ENCODE measurements around the gene RBM17. TPM values are rescaled to one million over a fixed set of nuclear protein-coding genes. Genes with fewer than 3 reads are reported as not detected.
"Not testable (repeated sequence)": the region's sequence is repeated elsewhere in the genome, so short reads cannot be mapped to it uniquely, and the experiment has no call there.

RBM17 gene
- total and polyA plus RNA-seq, 4 donors, result 48.2 to 149 (median 96.4) TPM

DNA sequence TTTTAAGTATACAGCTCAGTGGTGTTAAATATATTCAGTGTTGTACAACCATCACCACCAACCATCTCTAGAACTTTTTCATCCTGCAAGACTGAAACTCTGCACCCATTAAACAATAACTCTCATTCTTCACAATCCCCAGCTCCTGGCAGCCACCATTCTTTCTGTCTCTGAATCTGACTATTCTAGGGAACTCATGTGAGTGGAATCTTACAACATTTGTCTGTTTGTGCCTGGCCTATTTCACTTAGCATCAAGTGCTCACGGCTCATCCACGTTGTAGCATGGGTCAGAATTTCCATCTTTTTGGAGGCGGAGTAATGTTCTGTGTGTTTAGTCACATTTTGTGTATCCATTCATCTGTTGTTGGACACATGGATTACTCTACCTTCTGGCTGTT lies 73.1 kb downstream of the RBM17 start:
- no peak overlapping the region for H3K4me3 ChIP-seq (ENCODE audit: low read depth, low read length)
- peaks cover 8% of the 10 kb centered on the region for H3K36me3 ChIP-seq (ENCODE audit: control insufficient read depth, insufficient read depth, low read length)
- peaks cover 11% of the 10 kb centered on the region for H3K4me1 ChIP-seq (ENCODE audit: control insufficient read depth, insufficient read depth, low read length)
- no peaks in the 10 kb centered on the region for H3K9me3 ChIP-seq (ENCODE audit: control insufficient read depth, insufficient read depth, low read length)
- H3K27me3 ChIP-seq (ENCODE audit: control insufficient read depth, insufficient read depth, low read length), result no peaks in the 10 kb centered on the region
- WGBS (ENCODE audit: insufficient coverage), result 92% methylated on average over 3 of the region's 3 CpGs
- no peak for DNase-seq (ENCODE audit: low read depth in 4 of 6, low spot score in 6 of 6)
- H3K27ac ChIP-seq (ENCODE audit: low read depth, low read length), result no peak overlapping the region

DNA sequence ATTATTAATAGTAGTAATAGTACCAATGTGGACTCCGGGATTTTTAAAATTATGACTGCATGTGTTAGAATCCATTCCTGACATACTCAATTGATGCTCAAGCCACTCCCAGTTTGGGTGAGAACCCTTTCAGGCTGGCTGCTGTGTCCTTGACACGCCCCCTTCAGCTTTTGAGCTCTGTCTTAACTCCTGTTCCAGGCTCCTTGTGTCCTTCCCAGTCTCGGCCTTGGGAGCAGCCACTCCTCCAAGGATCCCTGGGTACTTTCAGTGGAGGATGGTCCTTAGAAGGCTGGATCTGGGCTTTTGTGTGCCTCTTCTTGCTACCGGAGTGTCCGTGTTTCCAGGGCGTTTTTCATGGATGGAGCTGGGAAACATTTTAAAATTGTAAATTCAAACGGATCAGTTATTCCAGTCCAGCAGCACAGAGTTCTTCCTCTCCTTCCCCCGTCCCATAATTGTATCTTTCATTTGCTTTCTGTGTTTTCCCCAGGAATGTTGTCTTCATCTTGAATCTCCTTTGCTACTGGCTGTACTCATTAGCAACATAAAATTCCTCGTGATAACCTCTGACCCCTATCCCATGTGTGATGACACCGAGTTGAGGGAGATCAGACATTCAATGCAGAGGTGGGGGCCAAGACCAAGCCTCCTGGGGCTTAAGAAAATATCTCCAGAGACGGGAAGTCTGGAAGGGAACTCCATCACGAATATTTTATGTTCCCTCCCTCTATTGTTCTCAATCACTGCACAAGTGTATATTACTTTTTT lies 73.9 kb downstream of the RBM17 start:
- no peak overlapping the region for H3K27ac ChIP-seq (ENCODE audit: low read depth, low read length)
- no peaks in the 10 kb centered on the region for H3K9me3 ChIP-seq (ENCODE audit: control insufficient read depth, insufficient read depth, low read length)
- no peaks in the 10 kb centered on the region for H3K27me3 ChIP-seq (ENCODE audit: control insufficient read depth, insufficient read depth, low read length)
- peaks cover 11% of the 10 kb centered on the region for H3K4me1 ChIP-seq (ENCODE audit: control insufficient read depth, insufficient read depth, low read length)
- H3K36me3 ChIP-seq (ENCODE audit: control insufficient read depth, insufficient read depth, low read length), result peaks cover 10% of the 10 kb centered on the region
- H3K4me3 ChIP-seq (ENCODE audit: low read depth, low read length), result peak overlapping the region; percentile 55
- DNase-seq (ENCODE audit: low read depth in 4 of 6, low spot score in 6 of 6), result peak in 1 of 6 donors; percentile 21
- 58% methylated on average over 3 of the region's 12 CpGs for WGBS (ENCODE audit: insufficient coverage)

DNA sequence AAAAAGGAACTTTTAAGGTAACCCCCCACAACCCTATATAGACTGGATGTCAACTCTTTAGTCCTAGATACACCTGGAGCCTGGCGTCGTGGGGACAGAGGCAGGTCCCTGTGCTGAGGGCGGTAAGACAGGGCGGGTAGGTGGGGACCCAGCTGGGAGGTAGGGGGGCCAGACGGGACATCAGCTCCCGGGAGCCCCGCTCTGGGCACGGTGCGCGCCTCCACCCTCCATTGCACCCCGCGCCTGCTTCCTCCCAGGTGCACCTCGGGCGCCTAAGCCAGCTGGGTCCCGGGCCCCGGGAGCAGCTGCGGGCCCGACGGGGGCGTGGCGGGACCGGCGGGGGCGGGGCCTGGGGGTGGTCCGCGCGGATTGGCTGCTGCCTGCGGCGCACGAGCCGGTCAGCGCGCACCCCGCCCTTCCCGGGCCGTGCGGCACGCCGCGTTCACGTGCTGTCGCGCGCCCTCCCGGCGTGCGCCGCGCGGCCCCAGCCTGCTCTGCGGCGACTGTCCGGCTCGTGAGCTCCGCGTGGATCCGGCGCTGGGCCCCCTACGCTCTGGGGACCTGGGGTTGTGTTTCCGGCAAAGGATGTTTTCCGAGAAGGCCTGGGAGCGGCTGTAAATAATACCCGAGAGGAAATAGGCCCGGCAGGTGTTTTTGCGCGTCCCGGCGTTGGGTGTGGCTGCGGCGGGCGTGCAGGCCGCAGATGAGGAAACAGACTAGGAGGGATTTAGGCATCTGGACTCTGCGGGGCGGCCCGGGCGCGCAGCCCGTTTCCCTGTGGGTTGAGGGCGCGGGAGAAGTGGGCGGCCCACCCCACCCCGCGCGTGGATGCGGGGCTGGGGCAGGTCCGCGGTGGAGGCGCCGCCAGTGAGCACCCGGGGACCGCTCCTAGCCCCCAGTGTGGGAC lies 74.8 kb downstream of the RBM17 start:
- WGBS (ENCODE audit: insufficient coverage), result under 1% methylated on average over 90 of the region's 91 CpGs
- peak; percentile 71 to 96 (median 81) for DNase-seq (ENCODE audit: low read depth in 4 of 6, low spot score in 6 of 6)
- Histone ChIP-seq H3K36me3 (ENCODE audit: control insufficient read depth, insufficient read depth, low read length) (peaks cover 10% of the 10 kb centered on the region), H3K4me3 (ENCODE audit: low read depth, low read length) (peak overlapping the region; percentile 56), H3K27ac (ENCODE audit: low read depth, low read length) (peak overlapping the region; percentile 62), H3K9me3 (ENCODE audit: control insufficient read depth, insufficient read depth, low read length) (no peaks in the 10 kb centered on the region), H3K27me3 (ENCODE audit: control insufficient read depth, insufficient read depth, low read length) (no peaks in the 10 kb centered on the region), H3K4me1 (ENCODE audit: control insufficient read depth, insufficient read depth, low read length) (peaks cover 11% of the 10 kb centered on the region)

DNA sequence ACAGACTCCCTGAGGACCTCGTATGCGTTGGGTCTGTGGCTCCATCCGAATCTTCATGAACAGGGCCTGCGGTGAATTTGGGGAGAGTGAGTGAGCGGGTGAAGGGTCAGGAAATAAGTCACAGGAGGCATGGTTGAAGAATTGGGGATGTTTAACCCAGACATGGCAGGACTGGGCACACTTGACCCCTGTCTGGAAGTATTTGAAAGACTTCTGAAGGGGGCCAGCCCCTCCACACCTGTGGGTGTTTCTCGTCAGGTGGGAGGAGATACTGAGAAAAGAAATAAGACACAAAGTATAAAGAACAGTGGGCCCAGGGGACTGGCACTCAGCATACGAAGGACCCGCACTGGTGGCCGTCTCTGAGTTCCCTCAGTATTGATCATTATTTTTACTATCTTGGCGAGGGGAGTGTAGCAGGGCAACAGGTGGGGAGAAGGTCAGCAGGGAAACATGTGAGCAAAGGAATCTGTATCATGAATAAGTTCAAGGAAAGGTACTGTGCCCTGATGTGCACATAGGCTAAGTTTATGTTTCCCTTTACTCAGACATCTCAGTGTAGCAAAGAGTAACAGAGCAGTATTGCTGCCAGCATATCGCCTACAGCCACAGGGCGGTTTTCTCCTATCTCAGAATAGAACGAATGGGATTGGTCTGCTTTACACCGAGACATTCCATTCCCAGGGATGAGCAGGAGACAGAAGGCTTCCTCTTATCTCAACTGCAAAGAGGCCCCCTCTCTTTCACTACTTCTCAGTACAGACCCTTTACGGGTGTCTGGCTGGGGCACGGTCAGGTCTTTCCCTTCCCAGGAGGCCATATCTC lies 75.6 kb downstream of the RBM17 start:
- H3K9me3 ChIP-seq (ENCODE audit: control insufficient read depth, insufficient read depth, low read length), result no peaks in the 10 kb centered on the region
- DNase-seq (ENCODE audit: low read depth in 4 of 6, low spot score in 6 of 6), result no peak
- peaks cover 10% of the 10 kb centered on the region for H3K36me3 ChIP-seq (ENCODE audit: control insufficient read depth, insufficient read depth, low read length)
- H3K27ac ChIP-seq (ENCODE audit: low read depth, low read length), result peak overlapping the region; percentile 31
- H3K27me3 ChIP-seq (ENCODE audit: control insufficient read depth, insufficient read depth, low read length), result no peaks in the 10 kb centered on the region
- peaks cover 11% of the 10 kb centered on the region for H3K4me1 ChIP-seq (ENCODE audit: control insufficient read depth, insufficient read depth, low read length)
- H3K4me3 ChIP-seq (ENCODE audit: low read depth, low read length), result peak overlapping the region; percentile 56
- 39% methylated on average over 14 of the region's 16 CpGs for WGBS (ENCODE audit: insufficient coverage)

DNA sequence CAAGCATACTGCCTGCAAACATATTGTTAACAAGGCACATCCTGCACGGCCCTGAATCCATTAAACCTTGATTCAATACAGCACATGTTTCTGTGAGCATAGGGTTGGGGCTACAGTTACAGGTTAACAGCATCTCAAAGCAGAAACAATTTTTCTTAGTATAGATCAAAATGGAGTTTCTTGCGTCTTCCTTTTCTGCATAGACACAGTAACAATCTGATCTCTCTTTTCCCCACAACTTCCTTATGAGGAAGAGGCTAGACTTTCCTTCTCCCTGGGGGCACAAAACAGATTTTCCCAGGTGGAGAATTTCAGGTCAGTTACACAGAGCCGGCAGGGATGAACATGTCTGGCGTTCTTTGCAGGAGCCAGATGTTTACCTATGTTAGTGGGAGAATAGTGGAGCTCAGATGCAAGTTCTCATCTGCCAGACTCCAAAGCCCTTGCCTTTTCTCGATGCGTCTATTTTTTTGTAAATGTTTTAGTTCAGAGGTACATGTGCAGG lies 76.4 kb downstream of the RBM17 start:
- WGBS (ENCODE audit: insufficient coverage), result 90% methylated on average over 2 of the region's 6 CpGs
- Histone ChIP-seq H3K27ac (ENCODE audit: low read depth, low read length) (no peak overlapping the region), H3K4me3 (ENCODE audit: low read depth, low read length) (no peak overlapping the region)

DNA sequence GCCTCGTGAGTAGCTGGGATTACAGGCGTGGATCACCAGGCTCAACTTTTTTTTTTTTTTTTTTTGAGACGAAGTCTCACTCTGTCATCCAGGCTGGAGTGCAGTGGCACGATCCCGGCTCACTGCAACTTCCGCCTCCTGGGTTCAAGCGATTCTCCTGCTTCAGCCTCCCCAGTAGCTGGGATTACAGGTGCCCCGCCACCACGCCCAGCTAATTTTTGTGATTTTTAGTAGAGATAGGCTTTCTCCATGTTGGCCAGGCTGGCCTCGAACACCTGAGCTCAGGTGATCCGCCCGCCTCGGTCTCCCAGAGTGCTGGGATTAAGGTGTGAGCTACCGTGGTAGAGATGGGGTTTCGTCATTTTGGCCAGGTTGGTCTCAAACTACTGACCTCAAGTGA lies 77.1 kb downstream of the RBM17 start:
- WGBS (ENCODE audit: insufficient coverage), result 95% methylated on average over 4 of the region's 15 CpGs
- H3K4me3 ChIP-seq (ENCODE audit: low read depth, low read length); H3K9me3 ChIP-seq (ENCODE audit: control insufficient read depth, insufficient read depth, low read length); H3K27me3 ChIP-seq (ENCODE audit: control insufficient read depth, insufficient read depth, low read length); H3K27ac ChIP-seq (ENCODE audit: low read depth, low read length); DNase-seq (ENCODE audit: low read depth in 4 of 6, low spot score in 6 of 6): not testable (repeated sequence)
- Histone ChIP-seq H3K4me1 (ENCODE audit: control insufficient read depth, insufficient read depth, low read length) (peaks cover 11% of the 10 kb centered on the region), H3K36me3 (ENCODE audit: control insufficient read depth, insufficient read depth, low read length) (peaks cover 10% of the 10 kb centered on the region)

More for the DNA sequence above, 76.4 kb downstream of the RBM17 start:
- Histone ChIP-seq H3K4me1 (ENCODE audit: control insufficient read depth, insufficient read depth, low read length) (peaks cover 11% of the 10 kb centered on the region), H3K36me3 (ENCODE audit: control insufficient read depth, insufficient read depth, low read length) (peaks cover 10% of the 10 kb centered on the region), H3K27me3 (ENCODE audit: control insufficient read depth, insufficient read depth, low read length) (no peaks in the 10 kb centered on the region), H3K9me3 (ENCODE audit: control insufficient read depth, insufficient read depth, low read length) (no peaks in the 10 kb centered on the region)
- DNase-seq (ENCODE audit: low read depth in 4 of 6, low spot score in 6 of 6), result no peak

Small RNA genes lying within 50 kb of the gene (small RNA-seq; reads per million reads assigned to genes)
- gene MIR3155A (ENCODE audit: low replicate concordance), result not detected

Other genes with a start within 250 kb of the RBM17 start
- 10 to 100 TPM; 10.1 to 11.5 TPM for gene ANKRD16, start 199.1 kb upstream of the RBM17 start, total RNA-seq
- 10 to 100 TPM; 14.3 to 15.5 TPM for gene ANKRD16, start 199.1 kb upstream of the RBM17 start, polyA plus RNA-seq (ENCODE audit: insufficient read length in 2 of 2)
- gene FBH1, start 198.8 kb upstream of the RBM17 start, total RNA-seq, result 10 to 100 TPM; 52.8 to 95.5 TPM
- 10 to 100 TPM; 57.6 to 74.0 TPM for gene FBH1, start 198.8 kb upstream of the RBM17 start, polyA plus RNA-seq (ENCODE audit: insufficient read length in 2 of 2)
- gene IL15RA, start 111.5 kb upstream of the RBM17 start, total RNA-seq, result 1 to 10 TPM in 1 of 2 donors, under 1 TPM in 1; 0.89 to 2.1 TPM
- under 1 TPM; 0.81 to 0.84 TPM for gene IL15RA, start 111.5 kb upstream of the RBM17 start, polyA plus RNA-seq (ENCODE audit: insufficient read length in 2 of 2)
- gene IL2RA, start 26.7 kb upstream of the RBM17 start, total RNA-seq, result under 1 TPM in 1 of 2 donors, not detected in 1; 0.10 TPM
- gene IL2RA, start 26.7 kb upstream of the RBM17 start, polyA plus RNA-seq (ENCODE audit: insufficient read length in 2 of 2), result not detected
- 10 to 100 TPM; 24.9 to 26.0 TPM for gene PFKFB3, start 113.9 kb downstream of the RBM17 start, total RNA-seq
- 10 to 100 TPM; 52.6 to 54.8 TPM for gene PFKFB3, start 113.9 kb downstream of the RBM17 start, polyA plus RNA-seq (ENCODE audit: insufficient read length in 2 of 2)